K562 (cell line): Measurements from ENCODE around the gene ADAMTSL2. TPM values are rescaled to one million over a fixed set of nuclear protein-coding genes. Genes with fewer than 3 reads are reported as not detected.

ENCODE experiments used
- ATAC-seq: fragments of 200-7000 bp; cut with Tn5 transposase; 3 replicates; pipeline ENCODE4 v1.9.1; 2020; ENCODE audit warnings: moderate library complexity
- BruUV-seq: library from RNA; stranded (reverse); fragments of 400-500 nt; replicated peaks from 2 replicates; lab custom pipeline; 2021; lab: Mats Ljungman, UMichigan
- CTCF ChIA-PET: fragments of 300-600 bp; formaldehyde crosslinking; extraction: SDS; loops from one replicate; lab custom pipeline; 2021; ENCODE audit warnings: low intra/inter-chr PET ratio; lab: Yijun Ruan, JAX
- POLR2A ChIA-PET: fragments of 300-600, 350-650 bp; sonication (Branson Sonifier 250); formaldehyde crosslinking; extraction: SDS; loops from one replicate; lab custom pipeline; 2021; ENCODE audit warnings: antibody characterized with exemption, inconsistent platforms; lab: Yijun Ruan, JAX
- DNase-seq, 4 experiments: peaks; one replicate each; pipeline versions ENCODE4 v3.0.0 to v3.0.0-alpha.2; 2011 to 2018; ENCODE audit warnings: low spot score in 3 of 4, mixed read lengths in 3 of 4; ENCODE audit errors: extremely low read depth in 1 of 4
- FAIRE-seq: peaks from 2 replicates; lab custom pipeline; 2011; peaks lifted over from hg19 to GRCh38; lab: Jason Lieb, UNC
- H2AFZ ChIP-seq: 2 replicates; pipeline ENCODE4 v1.6.0; 2011; ENCODE audit warnings: low read depth, low read length, control low read depth, inconsistent platforms
- H3K27ac ChIP-seq: fragments of 200-600 bp; 3 replicates; pipeline ENCODE4 v1.8.0; 2011; ENCODE audit warnings: low read depth, mild to moderate bottlenecking, control low read depth, inconsistent platforms, low read length, moderate library complexity, mixed read lengths; ENCODE audit errors: extremely low read depth
- H3K27me3 ChIP-seq, 2 experiments: fragments of 300-600 bp in 1 of 2; 2 replicates in 1 of 2; 3 replicates in 1 of 2; pipeline versions ENCODE4 v1.6.0 to v1.8.0; 2011; ENCODE audit warnings: inconsistent platforms in 2 of 2, low read length in 2 of 2, mild to moderate bottlenecking in 1 of 2, mixed read lengths in 1 of 2, moderate library complexity in 1 of 2; ENCODE audit not compliant: control insufficient read depth in 2 of 2, insufficient read depth in 2 of 2
- H3K36me3 ChIP-seq: fragments of 300-600 bp; 3 replicates; pipeline ENCODE4 v1.8.0; 2011; ENCODE audit warnings: mild to moderate bottlenecking, low read length, inconsistent platforms; ENCODE audit not compliant: control insufficient read depth, insufficient read depth
- H3K4me1 ChIP-seq, 2 experiments: fragments of 200-600 bp in 1 of 2; replicated peaks in 1 of 2; 2 replicates in 1 of 2; 3 replicates in 1 of 2; pipeline versions ENCODE4 v1.5.1 to v1.8.0; 2011; ENCODE audit warnings: inconsistent platforms in 2 of 2, low read length in 2 of 2, mild to moderate bottlenecking in 1 of 2, mixed read lengths in 1 of 2, moderate library complexity in 1 of 2; ENCODE audit not compliant: control insufficient read depth in 2 of 2, insufficient read depth in 2 of 2
- H3K4me2 ChIP-seq: 2 replicates; pipeline ENCODE4 v1.6.1; 2011; ENCODE audit warnings: low read length, control low read depth, inconsistent platforms, mixed read lengths; ENCODE audit not compliant: insufficient read depth
- H3K4me3 ChIP-seq: fragments of 200-600 bp; sonication (generic), shearing (Covaris generic); 2 replicates; pipeline ENCODE4 v1.5.1; 2016; ENCODE audit warnings: control low read depth, inconsistent platforms
- H3K79me2 ChIP-seq: fragments of 200-600 bp; 3 replicates; pipeline ENCODE4 v1.8.0; 2011; ENCODE audit warnings: low read length, inconsistent platforms; ENCODE audit not compliant: control insufficient read depth, insufficient read depth
- H3K9ac ChIP-seq, 2 experiments: 2 replicates each; pipeline versions ENCODE4 v1.6.0 to v1.6.1; 2011; ENCODE audit warnings: low read depth in 2 of 2, low read length in 2 of 2, control low read depth in 1 of 2, inconsistent platforms in 1 of 2, mild to moderate bottlenecking in 1 of 2, mixed read lengths in 1 of 2; ENCODE audit not compliant: insufficient read depth in 1 of 2
- H3K9me1 ChIP-seq: one replicate; pipeline ENCODE4 v1.6.0; 2011; ENCODE audit warnings: inconsistent platforms, mild to moderate bottlenecking, low read length, moderate library complexity; ENCODE audit not compliant: control insufficient read depth, insufficient read depth
- H3K9me3 ChIP-seq: replicated peaks from 2 replicates; pipeline ENCODE4 v1.5.1; 2011; ENCODE audit warnings: low read depth, low read length, inconsistent platforms; ENCODE audit not compliant: control insufficient read depth, insufficient read depth
- H4K20me1 ChIP-seq: replicated peaks from 2 replicates; pipeline ENCODE4 v1.6.1; 2011; ENCODE audit warnings: low read length, inconsistent platforms, mixed read lengths; ENCODE audit not compliant: control insufficient read depth, insufficient read depth
- ARNT ChIP-seq, 2 experiments: fragments of 450-650 bp; IDR thresholded peaks; 2 replicates each; pipeline ENCODE4 v1.6.1; 2016; ENCODE audit warnings: mild to moderate bottlenecking in 1 of 2
- BCL6 ChIP-seq: fragments of 250-450 bp; sonication (Bioruptor Pico); IDR thresholded peaks from 2 replicates; pipeline ENCODE4 v1.4.0; 2020
- BMI1 ChIP-seq: fragments of 150-350 bp; IDR thresholded peaks from 2 replicates; pipeline ENCODE4 v1.6.1; 2014; ENCODE audit warnings: low read length
- CBX5 ChIP-seq: IDR thresholded peaks from 2 replicates; pipeline ENCODE4 v1.6.1; 2014; ENCODE audit warnings: low read depth, borderline replicate concordance
- GMEB1 ChIP-seq: fragments of 250-450 bp; sonication (Bioruptor Pico); IDR thresholded peaks from 2 replicates; pipeline ENCODE4 v1.4.0; 2020; ENCODE audit warnings: mild to moderate bottlenecking
- POLR2AphosphoS2 ChIP-seq: IDR thresholded peaks from 2 replicates; pipeline ENCODE4 v1.6.1; 2012; ENCODE audit warnings: low read length, improper control_type of control experiment
- RBM17 ChIP-seq: fragments of 200-400 bp; formaldehyde crosslinking; IDR thresholded peaks from 2 replicates; pipeline ENCODE4 v1.6.1; 2017; ENCODE audit warnings: low read depth, mild to moderate bottlenecking, low read length, borderline replicate concordance
- ZKSCAN8 ChIP-seq: fragments of 200-800 bp; sonication (Bioruptor generic); IDR thresholded peaks from 2 replicates; pipeline ENCODE4 v1.6.1; 2016; ENCODE audit warnings: missing genetic modification characterization, missing compliant biosample characterization
- ZNF124 ChIP-seq: sonication (generic); formaldehyde crosslinking; IDR thresholded peaks from 2 replicates; pipeline ENCODE4 v1.8.1; 2022; ENCODE audit warnings: missing genetic modification reagents
- ZNF133 ChIP-seq: fragments of 250-450 bp; sonication (Bioruptor Pico); IDR thresholded peaks from 2 replicates; pipeline ENCODE4 v1.4.0; 2020; ENCODE audit warnings: mild to moderate bottlenecking
- ZNF217 ChIP-seq: sonication (generic); formaldehyde crosslinking; IDR thresholded peaks from 2 replicates; pipeline ENCODE4 v1.8.0; 2022; ENCODE audit warnings: mild to moderate bottlenecking, missing genetic modification reagents
- ZNF407 ChIP-seq: fragments of 450-650 bp; IDR thresholded peaks from 2 replicates; pipeline ENCODE4 v1.6.1; 2016; ENCODE audit warnings: low read depth
- WGBS: fragments of 100-300 bp; shearing (Covaris generic); methylation state at CpG from one replicate; pipeline ENCODE4 v1.1.6; 2016; ENCODE audit warnings: low coverage, mixed read lengths; ENCODE audit not compliant: insufficient coverage; ENCODE audit errors: missing lambda C conversion rate; 5-methylcytosine and 5-hydroxymethylcytosine counted together
- in situ Hi-C: fragments of 300-500 bp; cut with MboI; formaldehyde crosslinking; loops from 4 replicates; pipeline ENCODE4 v1.15.0; 2018; ENCODE audit warnings: inconsistent platforms, mixed read lengths
- intact Hi-C: fragments of 100-400 bp; cut with micrococcal nuclease; formaldehyde crosslinking; loops from 2 replicates; pipeline ENCODE4 v1.14.2; 2022
- polyA plus RNA-seq, 8 experiments: library from polyadenylated mRNA; depleted of rRNA in 4 of 8; stranded (reverse) in 5 of 8; unstranded in 3 of 8; fragments of >200 nt; fragmentation: Nextera tagmentation in 2 of 8; fragmentation: Illumina TruSeq in 1 of 8; extraction: Ambion mirVana in 2 of 8; extraction: Trizol in 1 of 8; gene quantifications; 2 replicates each; pipeline versions ENCODE4 v1.2.1 to v1.2.3, GENCODE V29; 2011 to 2014; ENCODE audit warnings: inconsistent platforms in 1 of 8, missing spikeins in 1 of 8
- total RNA-seq, 7 experiments: library from RNA; depleted of rRNA in 6 of 7; stranded (reverse); fragments of >200 nt in 6 of 7; fragmentation: Illumina TruSeq in 2 of 7; extraction: Trizol in 2 of 7; gene quantifications; 2 replicates each; pipeline versions ENCODE4 v1.2.1 to v1.2.3, GENCODE V29; 2011 to 2021; ENCODE audit warnings: low replicate concordance in 1 of 7

The ADAMTSL2 gene
- total and polyA plus RNA-seq, 9 of the 15 experiments (the other 6 are each of a cell fraction or from before 2014, with no cell fraction given), result 0.04 TPM; not detected in 8

- FAIRE-seq (no peak), ATAC-seq (no peak), DNase-seq (no peak)
- no peaks in the 10 kb centered on the region for H3K4me1 ChIP-seq
- intact Hi-C loops (no loop called here), in situ Hi-C loops (no loop called here)
- WGBS, result 2% methylated on average over 11 of the region's 11 CpGs
- ChIA-PET POLR2A (no interaction called here), CTCF (no interaction called here)
- H3K27ac ChIP-seq, result no peak overlapping the region
- BruUV-seq, result no TSS peak
- TF ChIP-seq ZNF217 (CRISPR knock-in tag), result no peak
- no peak for TF ChIP-seq POLR2AphosphoS2
- TF ChIP-seq BCL6 (CRISPR knock-in tag), result no peak
- no peak for TF ChIP-seq ARNT (IDR thresholded peaks at IDR 0.05)
- no peak for TF ChIP-seq ZNF407
- TF ChIP-seq CBX5, result no peak
- TF ChIP-seq ZNF133 (CRISPR knock-in tag), result no peak
- TF ChIP-seq GMEB1, result no peak
- no peak for TF ChIP-seq ZNF124 (CRISPR knock-in tag)
- TF ChIP-seq RBM17, result no peak
- TF ChIP-seq ZKSCAN8 (CRISPR knock-in tag), result no peak
- TF ChIP-seq BMI1, result no peak
- H3K27me3 ChIP-seq, result peaks cover 6 to 31% of the 10 kb centered on the region in 2 experiments; a peak in 3 of 5 replicates
- H4K20me1 ChIP-seq, result 0 out of 2 replicates have a peak, but pooled peaks cover 4% of the 10 kb centered on the region
- no peaks in the 10 kb centered on the region for H3K36me3 ChIP-seq
- H3K4me3 ChIP-seq, result no peak overlapping the region
- no peaks in the 10 kb centered on the region for H3K9me1 ChIP-seq
- H3K9me3 ChIP-seq, result no peaks in the 10 kb centered on the region
- no peaks in the 10 kb centered on the region for H3K79me2 ChIP-seq
- no peak overlapping the region for H2AFZ ChIP-seq
- H3K9ac ChIP-seq, result no peak overlapping the region
- no peak overlapping the region for H3K4me2 ChIP-seq
Observed at GRCh38 chr9:133621725-133622267, 87.3 kb downstream of the ADAMTSL2 start.
